ENCODE results near the gene PCSK1. TPM values are rescaled to one million over a fixed set of nuclear protein-coding genes. Genes with fewer than 3 reads are reported as not detected.

Gene PCSK1
- total RNA-seq, 1 experiment from 2014 or later: 0.41 TPM

GRCh38 chr5:96426831-96427230, 6.2 kb downstream of the PCSK1 start:
- H3K4me3 Mint-ChIP-seq (ENCODE audit: unreplicated experiment): no peak overlapping the region
- TF ChIP-seq, protein P1, sequence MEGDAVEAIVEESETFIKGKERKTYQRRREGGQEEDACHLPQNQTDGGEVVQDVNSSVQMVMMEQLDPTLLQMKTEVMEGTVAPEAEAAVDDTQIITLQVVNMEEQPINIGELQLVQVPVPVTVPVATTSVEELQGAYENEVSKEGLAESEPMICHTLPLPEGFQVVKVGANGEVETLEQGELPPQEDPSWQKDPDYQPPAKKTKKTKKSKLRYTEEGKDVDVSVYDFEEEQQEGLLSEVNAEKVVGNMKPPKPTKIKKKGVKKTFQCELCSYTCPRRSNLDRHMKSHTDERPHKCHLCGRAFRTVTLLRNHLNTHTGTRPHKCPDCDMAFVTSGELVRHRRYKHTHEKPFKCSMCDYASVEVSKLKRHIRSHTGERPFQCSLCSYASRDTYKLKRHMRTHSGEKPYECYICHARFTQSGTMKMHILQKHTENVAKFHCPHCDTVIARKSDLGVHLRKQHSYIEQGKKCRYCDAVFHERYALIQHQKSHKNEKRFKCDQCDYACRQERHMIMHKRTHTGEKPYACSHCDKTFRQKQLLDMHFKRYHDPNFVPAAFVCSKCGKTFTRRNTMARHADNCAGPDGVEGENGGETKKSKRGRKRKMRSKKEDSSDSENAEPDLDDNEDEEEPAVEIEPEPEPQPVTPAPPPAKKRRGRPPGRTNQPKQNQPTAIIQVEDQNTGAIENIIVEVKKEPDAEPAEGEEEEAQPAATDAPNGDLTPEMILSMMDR (IDR thresholded peaks at IDR 0.05; ENCODE audit: insufficient read depth in 1 of 2, low read depth in 1 of 2, low read length in 1 of 2, severe bottlenecking in 1 of 2, unreplicated experiment in 1 of 2): no peak
- H3K9me3 Mint-ChIP-seq (ENCODE audit: unreplicated experiment): no peaks in the 10 kb centered on the region
- H3K4me1 Mint-ChIP-seq (ENCODE audit: low read depth, unreplicated experiment): no peaks in the 10 kb centered on the region
- Histone ChIP-seq H3K4me1 (no peaks in the 10 kb centered on the region), H3K27me3 (replicated peaks; ENCODE audit: control insufficient read depth, insufficient read depth, low read length) (no peaks in the 10 kb centered on the region), H3K9me3 (no peaks in the 10 kb centered on the region), H3K36me3 (ENCODE audit: control insufficient read depth, insufficient read depth, low read length) (no peaks in the 10 kb centered on the region), H3K4me3 (ENCODE audit: low read depth, low read length) (no peak overlapping the region)
- intact Hi-C loops (cut with micrococcal nuclease; ENCODE audit: unreplicated experiment): no loop called here
- ChIA-PET CTCF (no interaction called here), POLR2A (no interaction called here)
- H3K27me3 Mint-ChIP-seq (ENCODE audit: insufficient read depth, unreplicated experiment): peaks cover 29% of the 10 kb centered on the region
- no peak for DNase-seq
- BruUV-seq (replicated peaks): no TSS peak
- no peak overlapping the region for H3K27ac Mint-ChIP-seq (ENCODE audit: unreplicated experiment)
- H3K36me3 Mint-ChIP-seq (ENCODE audit: insufficient read depth, unreplicated experiment): no peaks in the 10 kb centered on the region

DNA sequence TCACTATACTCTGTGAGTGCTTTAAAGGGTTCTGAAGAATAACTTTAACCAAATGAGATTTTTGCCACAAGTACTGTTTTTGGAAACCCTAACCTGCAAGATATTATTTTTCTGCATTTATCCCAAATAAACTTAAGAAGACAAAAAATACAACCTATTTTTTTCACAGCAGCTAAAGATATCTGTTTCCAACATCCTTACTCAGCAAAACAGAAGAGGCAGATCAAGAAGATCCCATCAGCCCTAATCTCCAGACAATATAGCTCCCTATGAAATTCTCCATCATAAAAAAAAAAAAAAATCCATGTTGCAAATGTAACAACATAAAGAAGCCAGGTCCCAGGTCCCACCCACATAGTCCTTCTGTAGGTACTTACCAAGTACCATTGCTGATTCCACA, 7.6 kb downstream of the PCSK1 start:
- no peaks in the 10 kb centered on the region for H3K36me3 Mint-ChIP-seq (ENCODE audit: insufficient read depth, unreplicated experiment)
- H3K4me1 ChIP-seq: no peaks in the 10 kb centered on the region
- no peaks in the 10 kb centered on the region for H3K36me3 ChIP-seq (ENCODE audit: control insufficient read depth, insufficient read depth, low read length)
- POLR2A ChIA-PET: no interaction called here
- no peak overlapping the region for H3K4me3 ChIP-seq (ENCODE audit: low read depth, low read length)
- CTCF ChIA-PET: no interaction called here
- intact Hi-C loops (cut with micrococcal nuclease; ENCODE audit: unreplicated experiment): no loop called here
- no peak overlapping the region for H3K27ac Mint-ChIP-seq (ENCODE audit: unreplicated experiment)
- H3K27me3 ChIP-seq (replicated peaks; ENCODE audit: control insufficient read depth, insufficient read depth, low read length): no peaks in the 10 kb centered on the region
- H3K4me3 Mint-ChIP-seq (ENCODE audit: unreplicated experiment): no peak overlapping the region
- peaks cover 29% of the 10 kb centered on the region for H3K27me3 Mint-ChIP-seq (ENCODE audit: insufficient read depth, unreplicated experiment)
- DNase-seq: no peak
- TF ChIP-seq, protein P1 (IDR thresholded peaks at IDR 0.05; ENCODE audit: insufficient read depth in 1 of 2, low read depth in 1 of 2, low read length in 1 of 2, severe bottlenecking in 1 of 2, unreplicated experiment in 1 of 2): no peak
- H3K4me1 Mint-ChIP-seq (ENCODE audit: low read depth, unreplicated experiment): no peaks in the 10 kb centered on the region
- no peaks in the 10 kb centered on the region for H3K9me3 Mint-ChIP-seq (ENCODE audit: unreplicated experiment)
- BruUV-seq (replicated peaks): no TSS peak
- no peaks in the 10 kb centered on the region for H3K9me3 ChIP-seq

DNA sequence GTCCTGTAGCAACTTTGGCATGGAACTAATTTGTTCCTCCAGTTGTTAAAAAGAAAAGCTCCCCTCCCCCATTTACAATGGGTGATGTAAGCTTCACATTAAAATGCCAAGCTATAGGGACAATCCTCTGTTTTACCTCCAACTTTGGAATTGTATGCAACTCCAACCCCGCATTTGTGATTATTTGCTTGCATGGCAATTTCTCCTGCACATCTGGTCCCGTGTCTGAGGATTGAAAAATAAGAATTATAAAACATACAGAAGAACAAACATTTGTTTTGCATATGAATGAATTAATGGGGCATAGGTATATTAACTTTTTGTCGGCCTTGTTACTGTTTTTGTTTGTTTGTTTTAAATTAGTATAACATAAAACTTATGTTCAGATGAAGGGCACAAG, 17.2 kb downstream of the PCSK1 start:
- POLR2A ChIA-PET: no interaction called here
- no peak overlapping the region for H3K27ac Mint-ChIP-seq (ENCODE audit: unreplicated experiment)
- Histone ChIP-seq H3K27me3 (replicated peaks; ENCODE audit: control insufficient read depth, insufficient read depth, low read length) (peaks cover 2% of the 10 kb centered on the region; the same call in 1 of the 2 replicates), H3K36me3 (ENCODE audit: control insufficient read depth, insufficient read depth, low read length) (no peaks in the 10 kb centered on the region), H3K9me3 (no peaks in the 10 kb centered on the region), H3K4me3 (ENCODE audit: low read depth, low read length) (no peak overlapping the region), H3K4me1 (no peaks in the 10 kb centered on the region)
- no peaks in the 10 kb centered on the region for H3K9me3 Mint-ChIP-seq (ENCODE audit: unreplicated experiment)
- intact Hi-C loops (cut with micrococcal nuclease; ENCODE audit: unreplicated experiment): no loop called here
- CTCF ChIA-PET: no interaction called here
- H3K4me3 Mint-ChIP-seq (ENCODE audit: unreplicated experiment): no peak overlapping the region
- TF ChIP-seq, protein P1 (IDR thresholded peaks at IDR 0.05; ENCODE audit: insufficient read depth in 1 of 2, low read depth in 1 of 2, low read length in 1 of 2, severe bottlenecking in 1 of 2, unreplicated experiment in 1 of 2): no peak
- H3K27me3 Mint-ChIP-seq (ENCODE audit: insufficient read depth, unreplicated experiment): peaks cover 6% of the 10 kb centered on the region
- no TSS peak for BruUV-seq (replicated peaks)
- H3K4me1 Mint-ChIP-seq (ENCODE audit: low read depth, unreplicated experiment): no peaks in the 10 kb centered on the region
- DNase-seq: no peak
- H3K36me3 Mint-ChIP-seq (ENCODE audit: insufficient read depth, unreplicated experiment): no peaks in the 10 kb centered on the region
